Naive B cell (primary cell): ENCODE measurements around the gene RFT1. TPM values are rescaled to one million over a fixed set of nuclear protein-coding genes. Genes with fewer than 3 reads are reported as not detected.
A peak's percentile ranks its signal among the peaks of the same experiment; 100 is the strongest.

Experiments
- ATAC-seq, 2 donors: fragments of 150-1000 bp; cut with Tn5 transposase; 2 replicates each; pipeline ENCODE4 v1.10.0; 2021; ENCODE audit warnings: low read depth in 2 of 2, mild to moderate bottlenecking in 2 of 2, moderate library complexity in 2 of 2
- DNase-seq: peaks from one replicate; pipeline ENCODE4 v3.0.0; 2022
- H3K27ac Mint-ChIP-seq, 6 donors: one replicate each; pipeline ENCODE4 v1.8.0; 2020 to 2022; ENCODE audit warnings: mild to moderate bottlenecking in 6 of 6, mixed read lengths in 6 of 6, moderate library complexity in 5 of 6, inconsistent platforms in 2 of 6
- H3K27me3 Mint-ChIP-seq, 3 donors: one replicate each; pipeline ENCODE4 v1.8.0; 2021 to 2022; ENCODE audit warnings: mixed read lengths in 3 of 3, mild to moderate bottlenecking in 1 of 3
- H3K36me3 Mint-ChIP-seq, 2 donors: one replicate each; pipeline ENCODE4 v1.8.0; 2020 to 2022; ENCODE audit warnings: mixed read lengths in 2 of 2, inconsistent platforms in 1 of 2, mild to moderate bottlenecking in 1 of 2
- H3K4me1 Mint-ChIP-seq, 3 donors: one replicate each; pipeline ENCODE4 v1.8.0; 2020 to 2022; ENCODE audit warnings: mixed read lengths in 3 of 3, inconsistent platforms in 1 of 3, mild to moderate bottlenecking in 1 of 3, moderate library complexity in 1 of 3
- H3K4me3 Mint-ChIP-seq, 8 donors: one replicate each; pipeline ENCODE4 v1.8.0; 2020 to 2022; ENCODE audit warnings: mild to moderate bottlenecking in 8 of 8, mixed read lengths in 8 of 8, moderate library complexity in 8 of 8, inconsistent platforms in 2 of 8
- H3K9me3 Mint-ChIP-seq, 7 donors: one replicate each; pipeline ENCODE4 v1.8.0; 2020 to 2022; ENCODE audit warnings: mixed read lengths in 7 of 7, mild to moderate bottlenecking in 5 of 7, inconsistent platforms in 2 of 7, moderate library complexity in 1 of 7
- polyA plus RNA-seq, 6 donors: library from polyadenylated mRNA; unstranded; fragments of 300-500 nt; fragmentation: Illumina TruSeq; gene quantifications; one replicate each; pipeline ENCODE4 v1.2.3, GENCODE V29; 2021; ENCODE audit warnings: low read depth in 6 of 6

RFT1 gene
- polyA plus RNA-seq, 6 donors from 2014 or later, result 16.9 to 26.7 (median 22.5) TPM

- peaks cover 4 to 8% of the 10 kb centered on the region in 2 donors for H3K36me3 Mint-ChIP-seq
- no peak for DNase-seq
- peaks cover 74 to 97% (median 83%) of the 10 kb centered on the region in 3 donors for H3K4me1 Mint-ChIP-seq
- peak overlapping the region in 5 of 8 donors; percentile 34 to 78 (median 50) for H3K4me3 Mint-ChIP-seq
- no peaks in the 10 kb centered on the region for H3K27me3 Mint-ChIP-seq
- no peak for ATAC-seq
- H3K27ac Mint-ChIP-seq, result peak overlapping the region in 4 of 6 donors; percentile 70 to 95 (median 76)
- no peaks in the 10 kb centered on the region for H3K9me3 Mint-ChIP-seq
Observed at GRCh38 chr3:53169045-53169831, 39.0 kb upstream of the RFT1 start.

- H3K27ac Mint-ChIP-seq, result peak overlapping the region in 4 of 6 donors; percentile 26 to 95 (median 70)
- peaks cover 69 to 97% (median 80%) of the 10 kb centered on the region in 3 donors for H3K4me1 Mint-ChIP-seq
- no peaks in the 10 kb centered on the region for H3K36me3 Mint-ChIP-seq
- H3K27me3 Mint-ChIP-seq, result no peaks in the 10 kb centered on the region
- H3K9me3 Mint-ChIP-seq, result no peaks in the 10 kb centered on the region
- H3K4me3 Mint-ChIP-seq, result peak overlapping the region in 4 of 8 donors; percentile 41 to 73 (median 58)
- no peak for ATAC-seq
- DNase-seq, result no peak
Observed at GRCh38 chr3:53168175-53168923, 38.1 kb upstream of the RFT1 start.

GRCh38 chr3:53167418-53168174, 37.4 kb upstream of the RFT1 start:
- Mint-ChIP-seq H3K36me3 (no peaks in the 10 kb centered on the region), H3K9me3 (no peaks in the 10 kb centered on the region)

GRCh38 chr3:53166781-53167291, 36.6 kb upstream of the RFT1 start:
- DNase-seq (no peak), ATAC-seq (no peak)
- Mint-ChIP-seq H3K36me3 (no peaks in the 10 kb centered on the region), H3K27me3 (no peaks in the 10 kb centered on the region), H3K27ac (peak overlapping the region in 2 of 6 donors; percentile 48 to 64), H3K4me1 (peaks cover 73 to 97% (median 83%) of the 10 kb centered on the region in 3 donors), H3K9me3 (no peaks in the 10 kb centered on the region), H3K4me3 (peak overlapping the region in 4 of 8 donors; percentile 24 to 33 (median 25))

More at GRCh38 chr3:53167418-53168174, 37.4 kb upstream of the RFT1 start:
- H3K4me3 Mint-ChIP-seq, result peak overlapping the region in 6 of 8 donors; percentile 3 to 61 (median 12)
- no peaks in the 10 kb centered on the region for H3K27me3 Mint-ChIP-seq
- ATAC-seq (no peak), DNase-seq (no peak)
- H3K27ac Mint-ChIP-seq, result peak overlapping the region in 4 of 6 donors; percentile 15 to 54 (median 48)
- peaks cover 73 to 99% (median 84%) of the 10 kb centered on the region in 3 donors for H3K4me1 Mint-ChIP-seq

GRCh38 chr3:53166206-53166605, 36.0 kb upstream of the RFT1 start:
- H3K36me3 Mint-ChIP-seq, result no peaks in the 10 kb centered on the region
- peaks cover 71 to 91% (median 76%) of the 10 kb centered on the region in 3 donors for H3K4me1 Mint-ChIP-seq
- ATAC-seq (no peak), DNase-seq (no peak)
- peak overlapping the region in 4 of 8 donors; percentile 20 to 33 (median 24) for H3K4me3 Mint-ChIP-seq
- H3K27me3 Mint-ChIP-seq, result no peaks in the 10 kb centered on the region
- H3K9me3 Mint-ChIP-seq, result no peaks in the 10 kb centered on the region
- H3K27ac Mint-ChIP-seq, result peak overlapping the region in 2 of 6 donors; percentile 41 to 76

- ATAC-seq (no peak), DNase-seq (no peak)
- Mint-ChIP-seq H3K27me3 (no peaks in the 10 kb centered on the region), H3K27ac (peak overlapping the region in 1 of 6 donors; percentile 42), H3K4me1 (peaks cover 64 to 84% (median 70%) of the 10 kb centered on the region in 3 donors), H3K4me3 (peak overlapping the region in 1 of 8 donors; percentile 25), H3K36me3 (no peaks in the 10 kb centered on the region), H3K9me3 (no peaks in the 10 kb centered on the region)
Observed at GRCh38 chr3:53164911-53165310, 34.7 kb upstream of the RFT1 start.

- DNase-seq (no peak), ATAC-seq (no peak)
- Mint-ChIP-seq H3K9me3 (no peaks in the 10 kb centered on the region), H3K27me3 (no peaks in the 10 kb centered on the region), H3K27ac (peak overlapping the region in 4 of 6 donors; percentile 91 to 95 (median 94)), H3K36me3 (no peaks in the 10 kb centered on the region), H3K4me3 (peak overlapping the region; percentile 86 to 97 (median 91)), H3K4me1 (peaks cover 57 to 81% (median 66%) of the 10 kb centered on the region in 3 donors)
Observed at GRCh38 chr3:53163444-53164387, 33.5 kb upstream of the RFT1 start.

GRCh38 chr3:53162672-53163443, 32.6 kb upstream of the RFT1 start:
- DNase-seq, result peak; percentile 77
- H3K27ac Mint-ChIP-seq, result peak overlapping the region; percentile 91 to 96 (median 95)
- H3K27me3 Mint-ChIP-seq, result no peaks in the 10 kb centered on the region
- H3K9me3 Mint-ChIP-seq, result no peaks in the 10 kb centered on the region
- H3K4me1 Mint-ChIP-seq, result peaks cover 54 to 81% (median 62%) of the 10 kb centered on the region in 3 donors
- no peaks in the 10 kb centered on the region for H3K36me3 Mint-ChIP-seq
- peak; percentile 50 to 55 for ATAC-seq
- peak overlapping the region; percentile 86 to 97 (median 91) for H3K4me3 Mint-ChIP-seq

GRCh38 chr3:53161820-53162671, 31.8 kb upstream of the RFT1 start:
- peak overlapping the region; percentile 91 to 96 (median 95) for H3K27ac Mint-ChIP-seq
- DNase-seq (peak; percentile 78), ATAC-seq (peak; percentile 56)
- H3K27me3 Mint-ChIP-seq, result peaks cover 0 to 4% (median 0%) of the 10 kb centered on the region in 3 donors
- H3K4me1 Mint-ChIP-seq, result peaks cover 47 to 73% (median 58%) of the 10 kb centered on the region in 3 donors
- H3K36me3 Mint-ChIP-seq, result no peaks in the 10 kb centered on the region
- H3K9me3 Mint-ChIP-seq, result no peaks in the 10 kb centered on the region
- H3K4me3 Mint-ChIP-seq, result peak overlapping the region; percentile 86 to 97 (median 91)

GRCh38 chr3:53161450-53161819, 31.2 kb upstream of the RFT1 start:
- ATAC-seq (no peak), DNase-seq (no peak)
- peaks cover 45 to 67% (median 56%) of the 10 kb centered on the region in 3 donors for H3K4me1 Mint-ChIP-seq
- peaks cover 0 to 6% (median 4%) of the 10 kb centered on the region in 3 donors for H3K27me3 Mint-ChIP-seq
- H3K9me3 Mint-ChIP-seq, result no peaks in the 10 kb centered on the region
- no peaks in the 10 kb centered on the region for H3K36me3 Mint-ChIP-seq
- H3K4me3 Mint-ChIP-seq, result peak overlapping the region; percentile 86 to 94 (median 91)
- H3K27ac Mint-ChIP-seq, result peak overlapping the region; percentile 37 to 95 (median 84)
